Karpas-422 (cell line): Measurements from ENCODE around the gene TPP2. TPM values are rescaled to one million over a fixed set of nuclear protein-coding genes. Genes with fewer than 3 reads are reported as not detected.
A peak's percentile ranks its signal among the peaks of the same experiment; 100 is the strongest.

ENCODE experiments used
- DNase-seq: peaks from one replicate; pipeline ENCODE4 v3.0.0-alpha.2; 2015
- H2AFZ ChIP-seq: fragments of 200-600 bp; sonication (generic); 2 replicates; pipeline ENCODE4 v1.6.1; 2014; ENCODE audit warnings: antibody characterized with exemption, low read length, mixed read lengths
- H3K27ac ChIP-seq: fragments of 200-600 bp; sonication (generic); 2 replicates; pipeline ENCODE4 v1.5.1; 2014; ENCODE audit warnings: mild to moderate bottlenecking, low read length, moderate library complexity
- H3K27me3 ChIP-seq: fragments of 200-600 bp; sonication (generic); 2 replicates; pipeline ENCODE4 v1.6.1; 2014; ENCODE audit warnings: low read length, mixed read lengths
- H3K36me3 ChIP-seq: fragments of 200-600 bp; sonication (generic); 2 replicates; pipeline ENCODE4 v1.6.1; 2014; ENCODE audit warnings: low read length, mixed read lengths; ENCODE audit not compliant: insufficient read depth
- H3K4me1 ChIP-seq: fragments of 200-600 bp; sonication (generic); 2 replicates; pipeline ENCODE4 v1.6.1; 2014; ENCODE audit warnings: mild to moderate bottlenecking, low read length, mixed read lengths
- H3K4me2 ChIP-seq: fragments of 200-600 bp; sonication (generic); 2 replicates; pipeline ENCODE4 v1.6.1; 2014; ENCODE audit warnings: low read length, low read depth, mild to moderate bottlenecking; ENCODE audit not compliant: poor library complexity, severe bottlenecking
- H3K4me3 ChIP-seq: fragments of 200-600 bp; sonication (generic); 2 replicates; pipeline ENCODE4 v1.5.1; 2014; ENCODE audit warnings: mild to moderate bottlenecking, antibody characterized with exemption, low read length, mixed read lengths
- H3K79me2 ChIP-seq: fragments of 200-600 bp; sonication (generic); 2 replicates; pipeline ENCODE4 v1.6.1; 2014; ENCODE audit warnings: mild to moderate bottlenecking, low read length, mixed read lengths
- H3K9ac ChIP-seq: fragments of 200-600 bp; sonication (generic); 2 replicates; pipeline ENCODE4 v1.6.0; 2014; ENCODE audit warnings: low read length
- H3K9me2 ChIP-seq: fragments of 200-600 bp; sonication (generic), shearing (Covaris generic); replicated peaks from 2 replicates; pipeline ENCODE4 v1.6.0; 2014; ENCODE audit warnings: mild to moderate bottlenecking, low read length, moderate library complexity; ENCODE audit not compliant: insufficient read depth
- H3K9me3 ChIP-seq: fragments of 300-700, 200-600 bp; sonication (generic); 2 replicates; pipeline ENCODE4 v1.6.1; 2014; ENCODE audit warnings: low read length, mixed read lengths
- H4K20me1 ChIP-seq: fragments of 200-600 bp; sonication (generic); 2 replicates; pipeline ENCODE4 v1.6.1; 2014; ENCODE audit warnings: mild to moderate bottlenecking, antibody characterized with exemption, low read length, low read depth; ENCODE audit not compliant: insufficient read depth
- total RNA-seq: library from RNA; depleted of rRNA; stranded (reverse); fragments of >200 nt; shearing (Covaris generic); gene quantifications from 2 replicates; pipeline ENCODE4 v1.2.3, GENCODE V29; 2014; ENCODE audit warnings: low replicate concordance; rRNA removed

TPP2 gene
- total RNA-seq = 62.2 and 64.6 TPM in 2 replicates

- H3K4me3 ChIP-seq = peak within 1 kb of the TSS; percentile 97
- peaks cover 43% of the 10 kb centered on the region for H3K4me1 ChIP-seq
- H3K27ac ChIP-seq = peak within 1 kb of the TSS; percentile 84
- H3K4me2 ChIP-seq = peak within 1 kb of the TSS; percentile 97
- peak; percentile 99 for DNase-seq
- peaks cover 29% of the 10 kb centered on the region for H4K20me1 ChIP-seq
- H3K9ac ChIP-seq = peak within 1 kb of the TSS; percentile 97
- peaks cover 57% of the 10 kb centered on the region for H3K79me2 ChIP-seq
- H2AFZ ChIP-seq = peak within 1 kb of the TSS; percentile 64
- no peaks in the 10 kb centered on the region for H3K9me3 ChIP-seq
- H3K9me2 ChIP-seq = no peaks in the 10 kb centered on the region
- no peaks in the 10 kb centered on the region for H3K27me3 ChIP-seq
- H3K36me3 ChIP-seq = peaks cover 11% of the 10 kb centered on the region; the same call in 1 of the 2 replicates
These were observed at the start of gene TPP2 for GRCh38 chr13:102596147-102597028. TSS of gene TPP2 (plus strand) at chr13:102596986. CDS start at chr13:102597039, 53 bp downstream.

- no peaks in the 10 kb centered on the region for H3K9me2 ChIP-seq
- no peak for DNase-seq
- H2AFZ ChIP-seq = no peak overlapping the region
- H4K20me1 ChIP-seq = no peaks in the 10 kb centered on the region
- H3K27me3 ChIP-seq = no peaks in the 10 kb centered on the region
- no peaks in the 10 kb centered on the region for H3K9me3 ChIP-seq
- H3K4me2 ChIP-seq = no peak overlapping the region
- no peaks in the 10 kb centered on the region for H3K79me2 ChIP-seq
- H3K4me1 ChIP-seq = no peaks in the 10 kb centered on the region
- H3K27ac ChIP-seq = no peak overlapping the region
- H3K9ac ChIP-seq = no peak overlapping the region
- H3K36me3 ChIP-seq = no peaks in the 10 kb centered on the region
- no peak overlapping the region for H3K4me3 ChIP-seq
These were observed 48.0 kb upstream of the TPP2 start for GRCh38 chr13:102548811-102549210.

GRCh38 chr13:102550507-102550906 is 46.3 kb upstream of the TPP2 start:
- H3K4me2 ChIP-seq = no peak overlapping the region
- no peaks in the 10 kb centered on the region for H3K36me3 ChIP-seq
- H3K4me3 ChIP-seq = no peak overlapping the region
- no peak for DNase-seq
- H3K79me2 ChIP-seq = no peaks in the 10 kb centered on the region
- H2AFZ ChIP-seq = no peak overlapping the region
- H3K9me2 ChIP-seq = no peaks in the 10 kb centered on the region
- no peak overlapping the region for H3K9ac ChIP-seq
- H4K20me1 ChIP-seq = no peaks in the 10 kb centered on the region
- no peaks in the 10 kb centered on the region for H3K9me3 ChIP-seq
- H3K27ac ChIP-seq = no peak overlapping the region
- no peaks in the 10 kb centered on the region for H3K27me3 ChIP-seq
- no peaks in the 10 kb centered on the region for H3K4me1 ChIP-seq

GRCh38 chr13:102555914-102556553 is 40.8 kb upstream of the TPP2 start:
- H3K4me2 ChIP-seq = no peak overlapping the region
- no peak overlapping the region for H2AFZ ChIP-seq
- no peaks in the 10 kb centered on the region for H3K36me3 ChIP-seq
- no peaks in the 10 kb centered on the region for H3K79me2 ChIP-seq
- H3K9me3 ChIP-seq = no peaks in the 10 kb centered on the region
- no peak overlapping the region for H3K4me3 ChIP-seq
- peak; percentile 77 for DNase-seq
- no peak overlapping the region for H3K27ac ChIP-seq
- no peaks in the 10 kb centered on the region for H3K9me2 ChIP-seq
- no peaks in the 10 kb centered on the region for H4K20me1 ChIP-seq
- no peaks in the 10 kb centered on the region for H3K4me1 ChIP-seq
- H3K27me3 ChIP-seq = no peaks in the 10 kb centered on the region
- H3K9ac ChIP-seq = no peak overlapping the region

- Histone ChIP-seq H3K4me1 (no peaks in the 10 kb centered on the region), H3K4me3 (no peak overlapping the region), H3K9me3 (no peaks in the 10 kb centered on the region), H3K79me2 (no peaks in the 10 kb centered on the region), H2AFZ (no peak overlapping the region), H3K27ac (no peak overlapping the region), H3K4me2 (no peak overlapping the region), H3K9me2 (no peaks in the 10 kb centered on the region), H3K9ac (no peak overlapping the region), H3K27me3 (no peaks in the 10 kb centered on the region), H4K20me1 (no peaks in the 10 kb centered on the region), H3K36me3 (no peaks in the 10 kb centered on the region)
- no peak for DNase-seq
These were observed 40.0 kb upstream of the TPP2 start for GRCh38 chr13:102556806-102557205.

GRCh38 chr13:102558029-102558428 is 38.8 kb upstream of the TPP2 start:
- Histone ChIP-seq H3K79me2 (no peaks in the 10 kb centered on the region), H3K4me1 (no peaks in the 10 kb centered on the region), H3K4me2 (no peak overlapping the region), H2AFZ (no peak overlapping the region), H3K9me2 (no peaks in the 10 kb centered on the region), H3K36me3 (no peaks in the 10 kb centered on the region), H3K9me3 (no peaks in the 10 kb centered on the region), H3K27me3 (no peaks in the 10 kb centered on the region), H3K9ac (no peak overlapping the region), H3K27ac (no peak overlapping the region), H4K20me1 (no peaks in the 10 kb centered on the region), H3K4me3 (no peak overlapping the region)
- DNase-seq = no peak

GRCh38 chr13:102561933-102562332 is 34.9 kb upstream of the TPP2 start:
- Histone ChIP-seq H3K36me3 (no peaks in the 10 kb centered on the region), H3K9me2 (no peaks in the 10 kb centered on the region), H3K79me2 (no peaks in the 10 kb centered on the region), H3K9ac (no peak overlapping the region), H3K27ac (no peak overlapping the region), H4K20me1 (no peaks in the 10 kb centered on the region), H3K4me3 (no peak overlapping the region), H3K27me3 (no peaks in the 10 kb centered on the region), H3K4me2 (no peak overlapping the region), H3K9me3 (no peaks in the 10 kb centered on the region), H2AFZ (no peak overlapping the region), H3K4me1 (no peaks in the 10 kb centered on the region)
- no peak for DNase-seq

- H3K4me2 ChIP-seq = no peak overlapping the region
- H2AFZ ChIP-seq = no peak overlapping the region
- no peaks in the 10 kb centered on the region for H3K27me3 ChIP-seq
- no peak overlapping the region for H3K9ac ChIP-seq
- no peaks in the 10 kb centered on the region for H3K9me3 ChIP-seq
- DNase-seq = no peak
- H3K79me2 ChIP-seq = no peaks in the 10 kb centered on the region
- no peaks in the 10 kb centered on the region for H3K4me1 ChIP-seq
- no peak overlapping the region for H3K27ac ChIP-seq
- H4K20me1 ChIP-seq = no peaks in the 10 kb centered on the region
- no peaks in the 10 kb centered on the region for H3K9me2 ChIP-seq
- H3K4me3 ChIP-seq = no peak overlapping the region
- no peaks in the 10 kb centered on the region for H3K36me3 ChIP-seq
These were observed 33.5 kb upstream of the TPP2 start for GRCh38 chr13:102563267-102563666.
